Erythroblast (primary cell): Measurements from ENCODE around the gene MCF2L2.

Experiments
- GATA1 ChIP-seq: IDR thresholded peaks from 2 replicates; pipeline ENCODE4 v1.6.1; 2011; ENCODE audit warnings: low read depth, mild to moderate bottlenecking, control low read depth, low read length, moderate library complexity
- POLR2A ChIP-seq: IDR thresholded peaks from 2 replicates; pipeline ENCODE4 v1.6.1; 2011; ENCODE audit warnings: mild to moderate bottlenecking, low read length

GRCh38 chr3:183308751-183309150 lies 119.7 kb downstream of the MCF2L2 start:
- TF ChIP-seq POLR2A (no peak), GATA1 (no peak)
